Mesendoderm (in vitro differentiated cells): ENCODE data around the gene RALGAPA2.

Experiments used
- DNase-seq: peaks from one replicate; pipeline ENCODE4 v3.0.0; 2013
- H2AK5ac ChIP-seq: 2 replicates; pipeline ENCODE4 v1.6.1; 2013; ENCODE audit warnings: low read length, inconsistent platforms
- H2BK120ac ChIP-seq: 2 replicates; pipeline ENCODE4 v1.6.1; 2013; ENCODE audit warnings: low read depth, mild to moderate bottlenecking, low read length, moderate library complexity, mixed read lengths
- H2BK15ac ChIP-seq: replicated peaks from 2 replicates; pipeline ENCODE4 v1.6.1; 2013; ENCODE audit warnings: low read depth, mild to moderate bottlenecking, moderate library complexity
- H2BK5ac ChIP-seq: 2 replicates; pipeline ENCODE4 v1.6.1; 2013; ENCODE audit warnings: low read length, inconsistent platforms
- H3K18ac ChIP-seq: 2 replicates; pipeline ENCODE4 v1.6.1; 2013; ENCODE audit warnings: mild to moderate bottlenecking, low read length, mixed read lengths
- H3K23ac ChIP-seq: one replicate; pipeline ENCODE4 v1.6.1; 2013; ENCODE audit warnings: low read length
- H3K27ac ChIP-seq: 2 replicates; pipeline ENCODE4 v1.5.1; 2013; ENCODE audit warnings: low read depth, mild to moderate bottlenecking, inconsistent platforms, low read length, moderate library complexity
- H3K27me3 ChIP-seq: 2 replicates; pipeline ENCODE4 v1.6.1; 2013; ENCODE audit warnings: low read length, control low read depth, mild to moderate bottlenecking, inconsistent platforms; ENCODE audit not compliant: insufficient read depth, poor library complexity
- H3K36me3 ChIP-seq: 2 replicates; pipeline ENCODE4 v1.6.1; 2013; ENCODE audit warnings: low read length, inconsistent platforms; ENCODE audit not compliant: control insufficient read depth, insufficient read depth
- H3K4ac ChIP-seq: one replicate; pipeline ENCODE4 v1.6.1; 2013; ENCODE audit warnings: low read depth, mild to moderate bottlenecking, low read length, moderate library complexity
- H3K4me1 ChIP-seq: 2 replicates; pipeline ENCODE4 v1.6.1; 2013; ENCODE audit warnings: low read depth, low read length, inconsistent platforms; ENCODE audit not compliant: control insufficient read depth
- H3K4me2 ChIP-seq: 2 replicates; pipeline ENCODE4 v1.6.1; 2013; ENCODE audit warnings: low read length
- H3K4me3 ChIP-seq: 2 replicates; pipeline ENCODE4 v1.5.1; 2013; ENCODE audit warnings: mild to moderate bottlenecking, low read length
- H3K56ac ChIP-seq: one replicate; pipeline ENCODE4 v1.6.1; 2013; ENCODE audit warnings: low read length
- H3K79me1 ChIP-seq: 2 replicates; pipeline ENCODE4 v1.6.1; 2013; ENCODE audit warnings: low read length, inconsistent platforms
- H3K79me2 ChIP-seq: 2 replicates; pipeline ENCODE4 v1.6.1; 2013; ENCODE audit warnings: mild to moderate bottlenecking, low read length; ENCODE audit not compliant: control insufficient read depth, insufficient read depth
- H3K9ac ChIP-seq: 2 replicates; pipeline ENCODE4 v1.6.1; 2013; ENCODE audit warnings: low read length, inconsistent platforms
- H4K5ac ChIP-seq: one replicate; pipeline ENCODE4 v1.6.1; 2013; ENCODE audit warnings: low read length
- H4K8ac ChIP-seq: one replicate; pipeline ENCODE4 v1.6.1; 2013; ENCODE audit warnings: low read depth, mild to moderate bottlenecking, control low read depth, low read length, moderate library complexity
- WGBS: extraction: QIAGEN DNeasy Blood & Tissue Kit; methylation state at CpG from one replicate; pipeline ENCODE4 v1.1.7; 2013; ENCODE audit warnings: low lambda C conversion rate, missing lambda C conversion rate; ENCODE audit not compliant: insufficient coverage; ENCODE audit errors: extremely low coverage; 5-methylcytosine and 5-hydroxymethylcytosine counted together

Gene RALGAPA2

GRCh38 chr20:20561172-20561571 lies 151.3 kb downstream of the RALGAPA2 start:
- Histone ChIP-seq H3K79me2 (no peaks in the 10 kb centered on the region), H3K56ac (no peak overlapping the region), H3K4me3 (no peak overlapping the region), H3K27ac (no peak overlapping the region), H3K79me1 (no peaks in the 10 kb centered on the region), H3K4ac (no peak overlapping the region), H3K36me3 (no peaks in the 10 kb centered on the region), H3K18ac (no peak overlapping the region), H4K8ac (no peak overlapping the region), H2AK5ac (no peak overlapping the region), H2BK15ac (no peak overlapping the region), H3K4me1 (no peaks in the 10 kb centered on the region), H4K5ac (no peak overlapping the region), H2BK5ac (no peak overlapping the region), H2BK120ac (no peak overlapping the region), H3K9ac (no peak overlapping the region), H3K23ac (no peak overlapping the region), H3K4me2 (no peak overlapping the region), H3K27me3 (no peaks in the 10 kb centered on the region)
- DNase-seq = no peak
- no CpG with 5 or more reads among the region's 1 CpG for WGBS

- Histone ChIP-seq H3K4ac (no peak overlapping the region), H3K36me3 (no peaks in the 10 kb centered on the region), H3K23ac (no peak overlapping the region), H4K5ac (no peak overlapping the region), H2BK120ac (no peak overlapping the region), H4K8ac (no peak overlapping the region), H3K4me2 (no peak overlapping the region), H2BK15ac (no peak overlapping the region), H3K18ac (no peak overlapping the region), H3K27ac (no peak overlapping the region), H3K79me1 (no peaks in the 10 kb centered on the region), H2BK5ac (no peak overlapping the region), H3K4me1 (no peaks in the 10 kb centered on the region), H3K79me2 (no peaks in the 10 kb centered on the region), H3K4me3 (no peak overlapping the region), H3K9ac (no peak overlapping the region), H2AK5ac (no peak overlapping the region), H3K56ac (no peak overlapping the region), H3K27me3 (no peaks in the 10 kb centered on the region)
- DNase-seq = no peak
- no CpG with 5 or more reads among the region's 3 CpGs for WGBS
Observed at GRCh38 chr20:20557406-20557805, 155.0 kb downstream of the RALGAPA2 start.

- no peak overlapping the region for H2BK5ac ChIP-seq
- no peak overlapping the region for H3K4me3 ChIP-seq
- H2BK120ac ChIP-seq = no peak overlapping the region
- H4K5ac ChIP-seq = no peak overlapping the region
- no peaks in the 10 kb centered on the region for H3K79me1 ChIP-seq
- H3K9ac ChIP-seq = no peak overlapping the region
- H2BK15ac ChIP-seq = no peak overlapping the region
- H2AK5ac ChIP-seq = no peak overlapping the region
- DNase-seq = no peak
- no peaks in the 10 kb centered on the region for H3K27me3 ChIP-seq
- no peak overlapping the region for H3K27ac ChIP-seq
- H3K4ac ChIP-seq = no peak overlapping the region
- no peak overlapping the region for H3K56ac ChIP-seq
- no peak overlapping the region for H3K23ac ChIP-seq
- WGBS = no CpG with 5 or more reads among the region's 1 CpG
- H3K4me1 ChIP-seq = no peaks in the 10 kb centered on the region
- no peak overlapping the region for H3K4me2 ChIP-seq
- H3K18ac ChIP-seq = no peak overlapping the region
- H3K36me3 ChIP-seq = no peaks in the 10 kb centered on the region
- H4K8ac ChIP-seq = no peak overlapping the region
- H3K79me2 ChIP-seq = no peaks in the 10 kb centered on the region
Observed at GRCh38 chr20:20555838-20556237, 156.6 kb downstream of the RALGAPA2 start.

GRCh38 chr20:20554951-20555350 lies 157.5 kb downstream of the RALGAPA2 start:
- H3K23ac ChIP-seq = no peak overlapping the region
- no peaks in the 10 kb centered on the region for H3K79me2 ChIP-seq
- H3K36me3 ChIP-seq = no peaks in the 10 kb centered on the region
- no peaks in the 10 kb centered on the region for H3K27me3 ChIP-seq
- no CpG with 5 or more reads among the region's 2 CpGs for WGBS
- no peak overlapping the region for H3K56ac ChIP-seq
- H3K4me1 ChIP-seq = no peaks in the 10 kb centered on the region
- H2BK15ac ChIP-seq = no peak overlapping the region
- H3K4me3 ChIP-seq = no peak overlapping the region
- H2AK5ac ChIP-seq = no peak overlapping the region
- DNase-seq = no peak
- no peaks in the 10 kb centered on the region for H3K79me1 ChIP-seq
- H3K4me2 ChIP-seq = no peak overlapping the region
- no peak overlapping the region for H2BK5ac ChIP-seq
- no peak overlapping the region for H2BK120ac ChIP-seq
- H4K5ac ChIP-seq = no peak overlapping the region
- H4K8ac ChIP-seq = no peak overlapping the region
- no peak overlapping the region for H3K9ac ChIP-seq
- no peak overlapping the region for H3K18ac ChIP-seq
- H3K4ac ChIP-seq = no peak overlapping the region
- H3K27ac ChIP-seq = no peak overlapping the region

- Histone ChIP-seq H4K5ac (no peak overlapping the region), H3K79me1 (no peaks in the 10 kb centered on the region), H3K4me2 (no peak overlapping the region), H3K4me1 (no peaks in the 10 kb centered on the region), H3K23ac (no peak overlapping the region), H3K18ac (no peak overlapping the region), H3K36me3 (no peaks in the 10 kb centered on the region), H2BK5ac (no peak overlapping the region), H4K8ac (no peak overlapping the region), H3K27me3 (no peaks in the 10 kb centered on the region), H3K27ac (no peak overlapping the region), H2AK5ac (no peak overlapping the region), H2BK120ac (no peak overlapping the region), H3K79me2 (no peaks in the 10 kb centered on the region), H2BK15ac (no peak overlapping the region), H3K4me3 (no peak overlapping the region), H3K56ac (no peak overlapping the region), H3K4ac (no peak overlapping the region), H3K9ac (no peak overlapping the region)
- no peak for DNase-seq
Observed at GRCh38 chr20:20553541-20553940, 158.9 kb downstream of the RALGAPA2 start.

GRCh38 chr20:20552076-20552475 lies 160.4 kb downstream of the RALGAPA2 start:
- Histone ChIP-seq H2BK120ac (no peak overlapping the region), H3K23ac (no peak overlapping the region), H4K5ac (no peak overlapping the region), H2BK15ac (no peak overlapping the region), H3K4me2 (no peak overlapping the region), H3K4ac (no peak overlapping the region), H3K4me1 (no peaks in the 10 kb centered on the region), H3K27ac (no peak overlapping the region), H3K79me2 (no peaks in the 10 kb centered on the region), H3K9ac (no peak overlapping the region), H4K8ac (no peak overlapping the region), H2BK5ac (no peak overlapping the region), H3K36me3 (no peaks in the 10 kb centered on the region), H3K4me3 (no peak overlapping the region), H3K79me1 (no peaks in the 10 kb centered on the region), H3K18ac (no peak overlapping the region), H3K27me3 (no peaks in the 10 kb centered on the region), H3K56ac (no peak overlapping the region), H2AK5ac (no peak overlapping the region)
- DNase-seq = no peak
- WGBS = no CpG with 5 or more reads among the region's 4 CpGs
